Hepatocyte (in vitro differentiated cells): ENCODE measurements around the gene B4GALT5. TPM values are rescaled to one million over a fixed set of nuclear protein-coding genes. Genes with fewer than 3 reads are reported as not detected.

Experiments
- DNase-seq: peaks from one replicate; pipeline ENCODE4 v3.0.0-alpha.2; 2016; ENCODE audit warnings: low spot score
- H2AFZ ChIP-seq: fragments of 200-600 bp; sonication (generic); 2 replicates; pipeline ENCODE4 v1.6.0; 2016; ENCODE audit warnings: antibody characterized with exemption, mild to moderate bottlenecking
- H3K27ac ChIP-seq: fragments of 200-600 bp; sonication (generic); 2 replicates; pipeline ENCODE4 v1.5.1; 2016; ENCODE audit warnings: mild to moderate bottlenecking
- H3K27me3 ChIP-seq: fragments of 200-600 bp; sonication (generic); 2 replicates; pipeline ENCODE4 v1.6.1; 2016
- H3K36me3 ChIP-seq: fragments of 200-600 bp; sonication (generic); replicated peaks from 2 replicates; pipeline ENCODE4 v1.5.1; 2016; ENCODE audit warnings: low read depth; ENCODE audit not compliant: insufficient read depth
- H3K4me1 ChIP-seq: fragments of 200-600 bp; sonication (generic); 2 replicates; pipeline ENCODE4 v1.5.1; 2016; ENCODE audit warnings: mild to moderate bottlenecking, moderate library complexity; ENCODE audit not compliant: insufficient read depth
- H3K4me2 ChIP-seq: fragments of 200-600 bp; sonication (generic); 2 replicates; pipeline ENCODE4 v1.6.0; 2016
- H3K4me3 ChIP-seq: fragments of 200-600 bp; sonication (generic); 2 replicates; pipeline ENCODE4 v1.5.1; 2016; ENCODE audit warnings: mild to moderate bottlenecking
- H3K79me2 ChIP-seq: fragments of 200-600 bp; sonication (generic); 2 replicates; pipeline ENCODE4 v1.6.0; 2017; ENCODE audit warnings: mild to moderate bottlenecking
- H3K9me2 ChIP-seq: fragments of 200-600 bp; sonication (generic); replicated peaks from 2 replicates; pipeline ENCODE4 v1.6.0; 2017; ENCODE audit warnings: mild to moderate bottlenecking; ENCODE audit not compliant: insufficient read depth
- H3K9me3 ChIP-seq: fragments of 200-600 bp; sonication (generic); 2 replicates; pipeline ENCODE4 v1.5.1; 2016; ENCODE audit warnings: low read depth, mild to moderate bottlenecking
- H4K20me1 ChIP-seq: fragments of 200-600 bp; sonication (generic); 2 replicates; pipeline ENCODE4 v1.6.0; 2016; ENCODE audit warnings: mild to moderate bottlenecking; ENCODE audit not compliant: insufficient read depth, poor library complexity, severe bottlenecking
- EZH2 ChIP-seq: fragments of 200-600 bp; sonication (generic); IDR thresholded peaks from 2 replicates; pipeline ENCODE4 v1.6.1; 2016; ENCODE audit warnings: antibody characterized with exemption, mild to moderate bottlenecking, borderline replicate concordance
- EZH2phosphoT487 ChIP-seq: fragments of 200-600 bp; sonication (generic); IDR thresholded peaks from one replicate; pipeline ENCODE4 v1.6.1; 2018; ENCODE audit warnings: antibody characterized with exemption, mild to moderate bottlenecking, low read depth, moderate library complexity; ENCODE audit not compliant: unreplicated experiment, severe bottlenecking
- WGBS: methylation state at CpG from one replicate; pipeline ENCODE4 v1.1.6; 2016; ENCODE audit warnings: low lambda C conversion rate; ENCODE audit errors: missing lambda C conversion rate; 5-methylcytosine and 5-hydroxymethylcytosine counted together
- polyA plus RNA-seq: library from polyadenylated mRNA; unstranded; fragments of >200 nt; fragmentation: Nextera tagmentation; extraction: Ambion mirVana; gene quantifications from 2 replicates; pipeline ENCODE4 v1.2.1, GENCODE V29; 2016
- total RNA-seq: library from RNA; depleted of rRNA; stranded (reverse); fragments of >200 nt; gene quantifications from 2 replicates; pipeline ENCODE4 v1.2.3, GENCODE V29; 2014
- TF ChIP-seq, protein P1 (sequence below): fragments of 200-600 bp; sonication (generic); IDR thresholded peaks from 2 replicates; pipeline ENCODE4 v1.5.1; 2016; ENCODE audit warnings: antibody characterized with exemption, mild to moderate bottlenecking; ENCODE audit not compliant: poor library complexity

B4GALT5 gene
- total and polyA plus RNA-seq, 2 experiments from 2014 or later, result 12.9 to 41.8 TPM

DNA sequence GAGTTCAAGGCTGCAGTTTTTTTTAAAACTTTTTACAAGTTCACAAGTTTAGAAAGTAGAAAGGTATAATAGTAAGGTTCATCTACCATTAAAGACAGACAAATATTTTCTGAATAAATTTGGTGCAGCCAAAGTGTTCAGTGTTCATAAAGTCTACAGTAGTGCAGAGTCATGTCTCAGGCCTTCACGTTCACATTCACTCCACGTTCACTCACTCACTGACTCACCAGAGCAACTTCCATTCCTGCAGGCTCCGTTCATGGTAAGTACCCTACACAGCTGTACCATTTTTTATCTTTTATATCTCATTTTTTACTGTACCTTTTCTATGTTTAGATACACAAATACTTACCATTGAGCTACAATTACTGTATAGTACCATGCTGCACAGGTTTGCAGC lies 67.6 kb downstream of the B4GALT5 start:
- DNase-seq, result no peak
- Histone ChIP-seq H3K9me2 (no peaks in the 10 kb centered on the region), H3K9me3 (no peaks in the 10 kb centered on the region), H3K36me3 (no peaks in the 10 kb centered on the region), H3K4me1 (peaks cover 15% of the 10 kb centered on the region), H3K79me2 (peaks cover 15% of the 10 kb centered on the region), H2AFZ (no peak overlapping the region), H3K27me3 (no peaks in the 10 kb centered on the region), H3K27ac (no peak overlapping the region), H4K20me1 (peaks cover 4% of the 10 kb centered on the region), H3K4me3 (no peak overlapping the region), H3K4me2 (no peak overlapping the region)
- WGBS, result 93% methylated on average over 3 of the region's 3 CpGs
- no peak for TF ChIP-seq EZH2phosphoT487
- TF ChIP-seq, protein P1, sequence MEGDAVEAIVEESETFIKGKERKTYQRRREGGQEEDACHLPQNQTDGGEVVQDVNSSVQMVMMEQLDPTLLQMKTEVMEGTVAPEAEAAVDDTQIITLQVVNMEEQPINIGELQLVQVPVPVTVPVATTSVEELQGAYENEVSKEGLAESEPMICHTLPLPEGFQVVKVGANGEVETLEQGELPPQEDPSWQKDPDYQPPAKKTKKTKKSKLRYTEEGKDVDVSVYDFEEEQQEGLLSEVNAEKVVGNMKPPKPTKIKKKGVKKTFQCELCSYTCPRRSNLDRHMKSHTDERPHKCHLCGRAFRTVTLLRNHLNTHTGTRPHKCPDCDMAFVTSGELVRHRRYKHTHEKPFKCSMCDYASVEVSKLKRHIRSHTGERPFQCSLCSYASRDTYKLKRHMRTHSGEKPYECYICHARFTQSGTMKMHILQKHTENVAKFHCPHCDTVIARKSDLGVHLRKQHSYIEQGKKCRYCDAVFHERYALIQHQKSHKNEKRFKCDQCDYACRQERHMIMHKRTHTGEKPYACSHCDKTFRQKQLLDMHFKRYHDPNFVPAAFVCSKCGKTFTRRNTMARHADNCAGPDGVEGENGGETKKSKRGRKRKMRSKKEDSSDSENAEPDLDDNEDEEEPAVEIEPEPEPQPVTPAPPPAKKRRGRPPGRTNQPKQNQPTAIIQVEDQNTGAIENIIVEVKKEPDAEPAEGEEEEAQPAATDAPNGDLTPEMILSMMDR, result no peak

GRCh38 chr20:49644980-49645565 lies 68.6 kb downstream of the B4GALT5 start:
- H3K9me3 ChIP-seq, result no peaks in the 10 kb centered on the region
- H3K27ac ChIP-seq, result no peak overlapping the region
- no peaks in the 10 kb centered on the region for H3K27me3 ChIP-seq
- no peaks in the 10 kb centered on the region for H3K9me2 ChIP-seq
- H2AFZ ChIP-seq, result no peak overlapping the region
- H3K4me2 ChIP-seq, result no peak overlapping the region
- peaks cover 4% of the 10 kb centered on the region for H4K20me1 ChIP-seq
- H3K79me2 ChIP-seq, result peaks cover 10% of the 10 kb centered on the region
- H3K4me1 ChIP-seq, result peaks cover 15% of the 10 kb centered on the region
- WGBS, result 99% methylated on average over 5 of the region's 5 CpGs
- no peak overlapping the region for H3K4me3 ChIP-seq
- no peaks in the 10 kb centered on the region for H3K36me3 ChIP-seq
- no peak for DNase-seq
- TF ChIP-seq EZH2phosphoT487 (no peak), EZH2 (no peak)
- TF ChIP-seq, protein P1, result no peak

DNA sequence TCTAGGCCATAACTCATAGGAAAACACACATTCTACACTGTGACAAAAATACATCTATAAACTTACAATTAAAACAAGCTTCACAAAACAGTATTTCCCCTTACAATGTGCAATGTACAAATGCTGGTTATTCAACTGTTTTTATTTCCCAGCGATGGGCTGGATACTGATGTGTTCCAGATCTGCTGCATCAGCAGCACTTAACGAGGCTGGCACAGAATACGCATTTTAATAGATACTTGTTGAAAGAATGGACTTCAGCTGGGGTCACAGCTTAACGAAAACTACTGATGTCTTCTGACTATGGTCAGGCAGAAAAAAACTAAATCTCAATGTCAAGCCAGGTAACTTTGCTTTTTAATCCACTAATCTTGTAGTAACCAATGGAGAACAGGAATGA lies 70.9 kb downstream of the B4GALT5 start:
- no peaks in the 10 kb centered on the region for H3K9me3 ChIP-seq
- H3K4me3 ChIP-seq, result no peak overlapping the region
- no peak overlapping the region for H2AFZ ChIP-seq
- H3K9me2 ChIP-seq, result no peaks in the 10 kb centered on the region
- TF ChIP-seq EZH2 (no peak), EZH2phosphoT487 (no peak)
- H3K36me3 ChIP-seq, result no peaks in the 10 kb centered on the region
- no peak for DNase-seq
- H3K27me3 ChIP-seq, result no peaks in the 10 kb centered on the region
- H3K79me2 ChIP-seq, result peaks cover 1% of the 10 kb centered on the region
- H3K27ac ChIP-seq, result peak overlapping the region; percentile 56
- peaks cover 4% of the 10 kb centered on the region for H4K20me1 ChIP-seq
- peaks cover 15% of the 10 kb centered on the region for H3K4me1 ChIP-seq
- WGBS, result 72% methylated on average over 4 of the region's 4 CpGs
- no peak overlapping the region for H3K4me2 ChIP-seq

DNA sequence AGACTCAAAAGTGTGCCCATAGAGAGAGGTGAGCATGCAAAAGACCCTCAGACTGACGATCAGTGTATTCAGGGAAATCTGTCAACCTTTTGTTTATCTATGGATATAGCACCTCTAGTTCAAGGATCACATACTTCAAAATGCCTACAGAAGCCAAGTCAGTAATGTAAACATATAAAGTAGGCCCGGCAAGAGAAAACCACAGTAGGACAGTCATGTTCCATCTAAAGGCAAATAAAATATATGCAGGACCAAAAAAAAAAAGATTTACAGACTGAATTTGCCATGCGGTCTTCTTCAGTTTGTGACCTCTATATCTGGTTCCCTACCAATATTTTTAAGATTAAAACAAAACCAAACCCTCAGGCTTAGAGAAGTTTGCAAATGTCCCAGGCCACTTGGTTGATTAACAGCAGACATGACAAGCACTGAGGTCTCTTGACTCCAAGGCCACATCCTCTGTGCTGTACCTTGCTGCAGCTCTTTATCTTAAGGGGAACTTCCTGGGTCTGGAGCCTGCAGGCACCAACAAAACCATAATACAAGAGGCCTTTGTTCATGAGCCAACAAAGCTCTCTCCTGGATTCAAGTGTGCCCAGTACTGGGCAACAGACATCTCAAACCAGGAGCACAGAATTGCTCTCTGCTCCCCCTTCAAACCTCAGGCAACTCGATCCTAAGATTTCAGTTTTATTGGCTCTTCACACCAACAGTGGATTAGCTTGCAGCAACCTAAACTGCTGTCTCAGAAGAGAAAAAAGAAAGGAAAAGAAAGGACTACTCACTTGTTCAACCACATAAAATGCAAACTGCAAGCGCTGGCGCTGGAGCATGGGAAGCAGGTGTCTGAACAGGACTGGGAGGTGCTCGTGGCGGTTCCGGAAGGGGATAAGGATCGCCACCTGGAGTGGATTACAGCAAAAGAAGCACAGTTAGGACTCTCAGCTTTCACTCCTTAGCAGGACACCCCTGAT lies 71.7 kb downstream of the B4GALT5 start:
- TF ChIP-seq, protein P1, result no peak
- TF ChIP-seq EZH2, result no peak
- TF ChIP-seq EZH2phosphoT487, result no peak
- Histone ChIP-seq H3K9me3 (no peaks in the 10 kb centered on the region), H3K36me3 (no peaks in the 10 kb centered on the region), H3K79me2 (peaks cover 2% of the 10 kb centered on the region), H3K4me2 (no peak overlapping the region), H3K27me3 (no peaks in the 10 kb centered on the region), H3K27ac (peak overlapping the region; percentile 56), H3K4me1 (peaks cover 15% of the 10 kb centered on the region), H3K9me2 (no peaks in the 10 kb centered on the region), H2AFZ (no peak overlapping the region), H3K4me3 (no peak overlapping the region), H4K20me1 (peaks cover 4% of the 10 kb centered on the region)
- 69% methylated on average over 10 of the region's 10 CpGs for WGBS
- no peak for DNase-seq
